ENCODE measurements around the gene RHOB. TPM values are rescaled to one million over a fixed set of nuclear protein-coding genes. Genes with fewer than 3 reads are reported as not detected.

RHOB gene
- total and polyA plus RNA-seq, 2 of the 13 experiments (the other 11 are each of a cell fraction or from before 2014, with no cell fraction given): 192 to 268 TPM

DNA sequence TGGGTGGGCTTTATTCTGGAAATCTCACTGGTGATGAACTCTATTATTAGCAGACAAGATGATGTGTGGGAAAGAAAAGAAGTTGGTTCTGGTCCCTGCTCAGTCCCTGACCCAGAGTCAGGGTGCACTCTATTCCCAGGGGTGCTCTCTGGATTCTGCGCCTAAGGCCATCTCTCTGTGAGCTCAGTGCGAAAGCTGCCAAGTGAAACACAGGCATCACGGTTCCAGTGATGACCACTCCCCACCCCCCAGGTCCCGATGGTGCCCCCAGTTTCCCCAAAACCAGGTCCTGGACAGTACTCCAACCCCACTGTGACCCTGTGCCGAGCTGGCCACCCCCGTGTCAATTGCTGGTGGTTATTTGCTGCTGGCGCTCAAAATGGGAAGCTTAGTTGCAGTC lies 30.1 kb downstream of the RHOB start:
- TF ChIP-seq MXD4 (CRISPR knock-in tag; IDR thresholded peaks at IDR 0.05) (no peak), ZNF230 (CRISPR knock-in tag; IDR thresholded peaks at IDR 0.05) (no peak), NKX3-1 (CRISPR knock-in tag; IDR thresholded peaks at IDR 0.05) (no peak), NFE2L2 (IDR thresholded peaks at IDR 0.05; ENCODE audit: low read length) (no peak)
- H3K27ac ChIP-seq (ENCODE audit: extremely low read length, insufficient read depth, low read length): no peak overlapping the region
- peaks cover 34% of the 10 kb centered on the region for H3K4me1 ChIP-seq (ENCODE audit: insufficient read depth, low read length)
- H3K27me3 ChIP-seq (ENCODE audit: control insufficient read depth in 1 of 2, insufficient read depth in 2 of 2, low read length in 2 of 2): peaks cover 5% of the 10 kb centered on the region in 2 experiments; a peak in 2 of 5 replicates
- no peaks in the 10 kb centered on the region for H3K79me2 ChIP-seq (ENCODE audit: insufficient read depth, low read length)
- DNase-seq (ENCODE audit: low spot score) (no peak), ATAC-seq (no peak), FAIRE-seq (no peak)
- H3K4me3 ChIP-seq (replicated peaks in 1 of 3; ENCODE audit: insufficient read depth in 1 of 3, low read depth in 2 of 3, low read length in 3 of 3): no peak overlapping the region
- H3K36me3 ChIP-seq (replicated peaks in 1 of 2; ENCODE audit: control insufficient read depth in 1 of 2, insufficient read depth in 2 of 2, low read length in 2 of 2): no peaks in the 10 kb centered on the region
- ChIA-PET POLR2A (interaction anchor here (1.5 to 3.9 kb wide), 3 partner anchors 30 to 105 kb away, joined by 3 to 16 read pairs (median 5); partner anchors contain the start of gene RHOB), CTCF (ENCODE audit: low intra/inter-chr PET ratio, low total read pairs) (no interaction called here)
- no peak overlapping the region for H3K4me2 ChIP-seq (ENCODE audit: low read depth, low read length)
- WGBS (ENCODE audit: low lambda C conversion rate): 79% methylated on average over 7 of the region's 7 CpGs
- H3K9me3 ChIP-seq (ENCODE audit: low read length): no peaks in the 10 kb centered on the region
- in situ Hi-C loops (cut with HindIII; ENCODE audit: extremely low pct_ligation_motif_present, low pct_unique_long_range_greater_than_20kb): no loop called here
- H2AFZ ChIP-seq (ENCODE audit: low read length): no peak overlapping the region
- intact Hi-C loops (cut with micrococcal nuclease; ENCODE audit: unreplicated experiment): no loop called here
- H4K20me1 ChIP-seq (ENCODE audit: insufficient read depth, low read length): no peaks in the 10 kb centered on the region
- no TSS peak for BruUV-seq (replicated peaks)
- no peak overlapping the region for H3K9ac ChIP-seq (ENCODE audit: insufficient read depth, low read depth, low read length)

DNA sequence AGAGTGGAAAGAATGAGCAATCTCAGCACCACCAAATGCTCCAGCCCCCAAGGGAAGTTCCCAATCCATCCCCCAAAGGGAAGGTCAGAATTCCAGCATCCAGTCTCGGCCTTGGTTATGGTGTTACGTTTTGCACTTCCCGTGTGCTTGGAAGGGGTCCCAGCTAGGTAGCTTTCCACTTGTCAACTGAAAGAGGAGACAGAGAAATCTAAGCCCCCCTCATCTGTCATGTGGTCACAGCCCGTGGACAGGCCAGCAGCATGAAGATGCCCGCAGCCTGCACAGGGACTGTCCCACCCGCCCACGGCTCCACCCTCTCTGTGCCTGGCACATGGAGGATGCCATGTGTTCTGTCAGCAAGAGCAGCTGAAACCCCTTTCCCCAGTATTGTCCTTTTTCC lies 32.1 kb downstream of the RHOB start:
- no TSS peak for BruUV-seq (replicated peaks)
- intact Hi-C loops (cut with micrococcal nuclease; ENCODE audit: unreplicated experiment): no loop called here
- no peak for ATAC-seq
- ChIA-PET POLR2A (interaction anchor here (1.2 to 3.9 kb wide), 3 partner anchors 23 to 47 kb away, joined by 3 to 16 read pairs (median 4); partner anchors contain the start of gene RHOB), CTCF (ENCODE audit: low intra/inter-chr PET ratio, low total read pairs) (no interaction called here)
- DNase-seq (ENCODE audit: low spot score): no peak
- peaks cover 8 to 13% of the 10 kb centered on the region in 2 experiments; a peak in 2 of 5 replicates for H3K27me3 ChIP-seq (ENCODE audit: control insufficient read depth in 1 of 2, insufficient read depth in 2 of 2, low read length in 2 of 2)
- no peak overlapping the region for H3K4me3 ChIP-seq (replicated peaks in 1 of 3; ENCODE audit: insufficient read depth in 1 of 3, low read depth in 2 of 3, low read length in 3 of 3)
- H3K79me2 ChIP-seq (ENCODE audit: insufficient read depth, low read length): no peaks in the 10 kb centered on the region
- H3K36me3 ChIP-seq (replicated peaks in 1 of 2; ENCODE audit: control insufficient read depth in 1 of 2, insufficient read depth in 2 of 2, low read length in 2 of 2): no peaks in the 10 kb centered on the region
- H3K4me2 ChIP-seq (ENCODE audit: low read depth, low read length): no peak overlapping the region
- no peak for FAIRE-seq
- in situ Hi-C loops (cut with HindIII; ENCODE audit: extremely low pct_ligation_motif_present, low pct_unique_long_range_greater_than_20kb): no loop called here
- no peak overlapping the region for H3K9ac ChIP-seq (ENCODE audit: insufficient read depth, low read depth, low read length)
- H3K4me1 ChIP-seq (ENCODE audit: insufficient read depth, low read length): peaks cover 24% of the 10 kb centered on the region
- H4K20me1 ChIP-seq (ENCODE audit: insufficient read depth, low read length): no peaks in the 10 kb centered on the region
- WGBS (ENCODE audit: low lambda C conversion rate): 56% methylated on average over 7 of the region's 7 CpGs
- no peak overlapping the region for H3K27ac ChIP-seq (ENCODE audit: extremely low read length, insufficient read depth, low read length)
- no peaks in the 10 kb centered on the region for H3K9me3 ChIP-seq (ENCODE audit: low read length)
- H2AFZ ChIP-seq (ENCODE audit: low read length): no peak overlapping the region
- TF ChIP-seq ZZZ3 (CRISPR knock-in tag; IDR thresholded peaks at IDR 0.05; ENCODE audit: borderline replicate concordance) (no peak), ZNF354B (CRISPR knock-in tag; IDR thresholded peaks at IDR 0.05) (no peak), CEBPG (CRISPR knock-in tag; IDR thresholded peaks at IDR 0.05) (no peak), ZNF24 (IDR thresholded peaks at IDR 0.05) (no peak), ZFX (CRISPR knock-in tag; IDR thresholded peaks at IDR 0.05; ENCODE audit: low read depth) (no peak), FLYWCH1 (CRISPR knock-in tag; IDR thresholded peaks at IDR 0.05) (no peak), ZNF570 (CRISPR knock-in tag; IDR thresholded peaks at IDR 0.05; ENCODE audit: borderline replicate concordance) (no peak), RXRB (CRISPR knock-in tag; IDR thresholded peaks at IDR 0.05; ENCODE audit: borderline replicate concordance) (no peak), ZNF670 (CRISPR knock-in tag; IDR thresholded peaks at IDR 0.05; ENCODE audit: borderline replicate concordance) (no peak)
- TF ChIP-seq, protein P1, sequence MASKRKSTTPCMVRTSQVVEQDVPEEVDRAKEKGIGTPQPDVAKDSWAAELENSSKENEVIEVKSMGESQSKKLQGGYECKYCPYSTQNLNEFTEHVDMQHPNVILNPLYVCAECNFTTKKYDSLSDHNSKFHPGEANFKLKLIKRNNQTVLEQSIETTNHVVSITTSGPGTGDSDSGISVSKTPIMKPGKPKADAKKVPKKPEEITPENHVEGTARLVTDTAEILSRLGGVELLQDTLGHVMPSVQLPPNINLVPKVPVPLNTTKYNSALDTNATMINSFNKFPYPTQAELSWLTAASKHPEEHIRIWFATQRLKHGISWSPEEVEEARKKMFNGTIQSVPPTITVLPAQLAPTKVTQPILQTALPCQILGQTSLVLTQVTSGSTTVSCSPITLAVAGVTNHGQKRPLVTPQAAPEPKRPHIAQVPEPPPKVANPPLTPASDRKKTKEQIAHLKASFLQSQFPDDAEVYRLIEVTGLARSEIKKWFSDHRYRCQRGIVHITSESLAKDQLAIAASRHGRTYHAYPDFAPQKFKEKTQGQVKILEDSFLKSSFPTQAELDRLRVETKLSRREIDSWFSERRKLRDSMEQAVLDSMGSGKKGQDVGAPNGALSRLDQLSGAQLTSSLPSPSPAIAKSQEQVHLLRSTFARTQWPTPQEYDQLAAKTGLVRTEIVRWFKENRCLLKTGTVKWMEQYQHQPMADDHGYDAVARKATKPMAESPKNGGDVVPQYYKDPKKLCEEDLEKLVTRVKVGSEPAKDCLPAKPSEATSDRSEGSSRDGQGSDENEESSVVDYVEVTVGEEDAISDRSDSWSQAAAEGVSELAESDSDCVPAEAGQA (IDR thresholded peaks at IDR 0.05; ENCODE audit: low read depth): no peak
- TF ChIP-seq, protein P1 (CRISPR knock-in tag; IDR thresholded peaks at IDR 0.05; ENCODE audit: borderline replicate concordance): no peak
